Activated T-cell treated with anti-CD3 and anti-CD28 coated beads, Interleukin-2, amount 50 U/mL, for 1 hour (primary cell): ENCODE results near the gene ATP2B2.
"Not testable (repeated sequence)": the region's sequence is repeated elsewhere in the genome, so short reads cannot be mapped to it uniquely, and the experiment has no call there.

Source experiments
- DNase-seq: peaks from one replicate; pipeline ENCODE4 v3.0.0-alpha.2; 2020

The ATP2B2 gene

GRCh38 chr3:10317311-10317960 is 187.9 kb downstream of the ATP2B2 start:
- DNase-seq, result no peak

DNA sequence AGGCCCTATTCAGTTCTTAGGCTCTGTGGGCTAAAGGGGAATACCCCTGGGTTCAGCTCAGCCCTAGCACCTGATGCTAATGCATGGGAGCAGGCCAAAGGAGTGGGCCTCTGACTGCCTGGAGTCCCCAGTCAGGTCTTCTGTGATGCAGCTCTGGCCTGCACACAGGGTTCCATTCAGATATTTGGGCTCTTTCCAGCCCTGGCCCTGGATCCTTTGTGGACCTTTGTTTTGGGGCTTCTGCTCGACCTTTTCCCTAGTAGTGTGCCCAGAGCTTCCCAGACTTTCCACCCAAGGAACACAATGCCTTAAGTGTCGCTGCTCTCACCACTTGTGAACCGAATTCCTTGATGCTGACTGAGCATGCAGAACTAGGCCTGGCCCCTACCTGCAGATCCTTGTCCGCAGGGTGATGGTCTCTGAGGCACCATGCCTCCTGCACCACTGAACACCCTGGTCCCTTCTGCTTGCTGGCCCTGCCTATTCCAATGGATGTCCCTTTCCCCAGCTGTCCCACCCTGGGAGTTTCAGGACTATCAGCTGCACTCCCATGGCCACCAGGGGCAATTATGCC is 189.5 kb downstream of the ATP2B2 start:
- no peak for DNase-seq

DNA sequence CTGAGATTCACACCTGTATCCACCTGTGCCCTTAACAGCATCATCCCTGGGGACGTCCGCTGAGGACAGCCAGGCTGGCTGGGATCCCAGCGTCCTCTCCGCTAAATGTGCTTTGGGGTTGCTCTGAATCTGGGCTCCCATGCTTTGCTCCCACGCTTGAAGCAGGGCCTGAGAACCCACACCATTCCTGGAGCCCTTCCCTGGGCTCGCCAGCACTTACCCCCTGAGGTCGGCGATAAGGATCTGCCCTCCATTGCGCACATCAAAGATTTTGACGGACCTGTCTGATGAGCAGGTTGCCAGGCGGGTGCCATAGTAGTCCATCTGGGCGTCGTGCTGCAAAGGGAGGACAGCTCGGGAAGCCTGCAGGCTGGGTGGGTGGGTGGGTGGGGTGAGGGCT is 190.3 kb downstream of the ATP2B2 start:
- DNase-seq, result no peak

- DNase-seq, result no peak
These were observed 192.5 kb downstream of the ATP2B2 start for GRCh38 chr3:10312861-10313260.

DNA sequence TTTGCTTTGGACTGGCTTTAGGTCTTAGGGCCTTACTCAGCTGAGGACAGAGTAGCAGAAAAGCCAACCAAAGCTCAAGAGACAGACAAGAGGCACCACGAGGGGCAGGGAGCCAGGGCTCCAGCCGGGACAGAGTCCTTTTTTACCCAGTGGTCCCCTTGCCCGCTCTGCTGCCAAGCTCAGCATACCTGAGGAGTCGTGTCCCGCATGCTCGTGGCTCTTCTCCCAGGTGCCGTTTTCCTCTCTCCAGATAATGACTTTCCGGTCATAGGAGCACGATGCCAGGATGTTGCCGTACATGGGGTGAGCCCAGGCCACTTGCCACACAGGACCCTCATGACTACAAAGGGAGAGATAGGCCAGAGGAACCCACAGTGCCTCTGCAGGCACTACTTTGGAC is 193.0 kb downstream of the ATP2B2 start:
- no peak for DNase-seq

GRCh38 chr3:10311710-10312109 is 193.7 kb downstream of the ATP2B2 start:
- DNase-seq, result no peak

DNA sequence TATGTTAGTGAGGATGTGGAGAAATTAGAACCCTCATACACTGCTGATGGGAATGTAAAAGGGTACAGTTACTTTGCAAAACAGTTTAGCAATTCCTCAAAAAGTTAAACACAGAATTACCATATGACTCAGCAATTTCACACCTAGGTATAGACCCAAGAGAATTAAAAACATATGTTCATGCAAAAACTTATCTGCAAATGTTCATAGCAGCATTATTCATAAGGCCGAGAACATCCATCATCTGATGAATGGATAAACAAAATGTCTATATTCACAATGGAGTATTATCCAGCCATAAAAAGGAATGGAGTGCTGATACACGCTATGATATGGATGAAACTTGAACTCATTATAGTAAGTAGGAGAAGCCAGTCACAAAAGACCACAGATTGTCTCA is 194.8 kb downstream of the ATP2B2 start:
- DNase-seq, result no peak

- no peak for DNase-seq
These were observed 195.7 kb downstream of the ATP2B2 start for GRCh38 chr3:10309736-10310135.

DNA sequence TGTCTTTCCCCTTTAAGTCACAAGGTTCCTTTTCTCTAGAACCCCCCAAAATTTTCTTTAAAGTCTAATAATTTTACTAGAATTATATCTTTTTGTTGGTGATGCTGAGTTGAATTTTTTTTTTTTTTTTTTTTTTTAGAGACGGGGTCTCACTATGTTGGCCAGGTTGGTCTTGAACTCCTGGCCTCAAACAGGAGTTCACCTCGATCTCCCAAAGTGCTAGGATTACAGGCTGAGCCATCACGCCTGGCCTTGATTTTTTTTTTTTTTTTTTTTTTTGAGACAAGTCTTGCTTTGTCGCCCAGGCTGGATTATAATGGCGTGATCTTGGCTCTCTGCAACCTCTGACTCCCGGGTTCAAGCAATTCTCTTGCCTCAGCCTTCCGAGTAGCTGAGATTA is 196.7 kb downstream of the ATP2B2 start:
- DNase-seq, result no peak

- no peak for DNase-seq
These were observed 199.2 kb downstream of the ATP2B2 start for GRCh38 chr3:10306156-10306555.

GRCh38 chr3:10305331-10305902 is 200.0 kb downstream of the ATP2B2 start:
- DNase-seq, result no peak

- no peak for DNase-seq
These were observed 200.5 kb downstream of the ATP2B2 start for GRCh38 chr3:10304905-10305304.

DNA sequence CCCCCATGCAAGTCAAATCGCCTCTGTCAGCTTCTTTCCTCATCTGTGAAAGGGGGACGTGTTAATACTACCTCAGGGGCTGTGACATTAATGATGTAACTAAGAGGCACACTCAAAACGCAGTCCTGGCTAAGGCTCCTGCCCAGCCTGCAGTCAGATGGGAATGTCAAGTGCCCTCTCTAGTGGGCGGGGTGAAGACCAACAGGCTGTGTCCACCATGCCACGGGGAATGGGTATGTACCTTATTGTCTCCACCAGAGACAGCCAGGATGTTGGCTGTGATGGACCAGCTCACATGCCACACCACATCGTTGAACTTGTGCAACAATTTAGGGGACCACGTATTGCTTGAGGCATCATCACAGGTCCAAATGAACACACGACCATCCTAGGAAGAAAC is 201.6 kb downstream of the ATP2B2 start:
- DNase-seq, result no peak

- DNase-seq, result no peak
These were observed 202.3 kb downstream of the ATP2B2 start for GRCh38 chr3:10303105-10303504.

DNA sequence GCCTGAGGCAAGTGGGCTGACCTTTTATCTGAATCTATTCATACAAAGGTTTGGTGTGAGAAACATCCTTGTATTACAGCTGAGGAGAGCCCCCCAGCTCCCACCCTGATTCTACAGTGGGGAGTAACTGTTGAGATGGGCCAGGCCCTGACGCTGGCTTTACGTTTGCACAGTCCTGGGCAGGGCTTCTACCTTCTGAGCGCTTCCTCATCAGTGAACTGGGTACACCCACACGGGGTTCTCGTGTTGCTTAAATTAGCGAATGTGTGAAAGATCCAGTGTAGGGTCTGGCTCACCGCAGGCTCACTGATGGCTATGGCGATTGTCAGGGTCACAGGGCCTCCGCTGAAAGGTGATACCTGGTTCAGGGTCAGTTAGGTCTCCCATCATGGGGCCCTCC is 205.3 kb downstream of the ATP2B2 start:
- DNase-seq, result no peak

GRCh38 chr3:10299679-10300078 is 205.7 kb downstream of the ATP2B2 start:
- DNase-seq, result no peak

GRCh38 chr3:10299175-10299574 is 206.2 kb downstream of the ATP2B2 start:
- no peak for DNase-seq

DNA sequence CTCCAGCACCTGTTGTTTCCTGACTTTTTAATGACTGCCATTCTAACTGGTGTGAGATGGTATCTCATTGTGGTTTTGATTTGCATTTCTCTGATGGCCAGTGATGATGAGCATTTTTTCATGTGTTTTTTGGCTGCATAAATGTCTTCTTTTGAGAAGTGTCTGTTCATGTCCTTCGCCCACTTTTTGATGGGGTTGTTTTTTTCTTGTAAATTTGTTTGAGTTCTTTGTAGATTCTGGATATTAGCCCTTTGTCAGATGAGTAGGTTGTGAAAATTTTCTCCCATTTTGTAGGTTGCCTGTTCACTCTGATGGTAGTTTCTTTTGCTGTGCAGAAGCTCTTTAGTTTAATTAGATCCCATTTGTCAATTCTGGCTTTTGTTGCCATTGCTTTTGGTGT is 207.3 kb downstream of the ATP2B2 start:
- DNase-seq, result not testable (repeated sequence)

GRCh38 chr3:10294030-10294586 is 211.3 kb downstream of the ATP2B2 start:
- DNase-seq, result no peak

GRCh38 chr3:10292505-10293419 is 212.6 kb downstream of the ATP2B2 start, which contains the start of gene GHRL:
Gene GHRL (minus strand): TSS chr3:10292947. CDS start chr3:10290180, 2,767 bp downstream.
- no peak for DNase-seq

- no peak for DNase-seq
These were observed 213.7 kb downstream of the ATP2B2 start for GRCh38 chr3:10291641-10292040.

DNA sequence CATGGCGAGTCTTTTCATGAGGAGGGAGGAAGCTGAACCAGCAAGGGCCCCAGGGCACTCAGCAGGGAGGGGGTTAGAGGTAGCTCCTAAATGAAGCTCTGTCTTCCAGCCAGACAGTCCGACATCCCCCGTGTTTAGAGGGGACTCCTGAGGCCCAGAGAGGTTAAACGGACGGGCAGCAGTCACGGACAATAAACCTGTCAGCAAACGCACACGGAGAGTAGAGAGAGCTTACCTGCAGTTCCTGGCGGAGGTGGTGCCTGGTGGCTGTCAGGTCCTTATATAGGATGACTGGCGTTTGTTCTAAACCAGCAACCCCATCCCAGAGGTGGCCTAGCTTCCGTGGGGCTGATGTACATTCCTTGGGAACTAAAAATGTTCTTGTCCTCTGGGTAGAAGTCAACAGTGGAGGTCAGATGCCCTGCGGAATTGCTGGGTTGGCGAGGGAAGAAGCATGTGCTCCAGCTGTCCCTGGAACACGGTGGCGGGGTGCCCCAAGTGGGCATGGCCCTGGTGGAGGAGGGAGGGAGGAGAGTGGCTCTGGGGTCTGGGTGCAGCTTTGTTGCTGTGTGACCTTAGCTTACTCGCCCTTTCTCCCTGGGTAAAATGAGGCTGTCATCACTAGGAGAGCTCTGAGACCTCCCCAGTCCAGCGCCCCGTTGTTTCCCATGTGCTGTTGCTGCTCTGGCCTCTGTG is 214.8 kb downstream of the ATP2B2 start:
- no peak for DNase-seq
